ENCODE results near the gene SASH1.
A peak's percentile ranks its signal among the peaks of the same experiment; 100 is the strongest.

Gene SASH1

GRCh38 chr6:148466158-148466557 is 123.5 kb downstream of the SASH1 start:
- H2AFZ ChIP-seq (ENCODE audit: low read length) = no peak overlapping the region
- H3K9me3 ChIP-seq (replicated peaks; ENCODE audit: insufficient read depth, low read length) = no peaks in the 10 kb centered on the region
- H3K9me2 ChIP-seq (replicated peaks; ENCODE audit: insufficient read depth, low read length) = no peaks in the 10 kb centered on the region
- TF ChIP-seq EZH2 (optimal IDR thresholded peaks at IDR 0.05; ENCODE audit: low read depth, low read length) = no peak
- no peak for TF ChIP-seq CTCF (IDR thresholded peaks at IDR 0.05; ENCODE audit: low read length)
- TF ChIP-seq EZH2phosphoT487 (IDR thresholded peaks at IDR 0.05; ENCODE audit: low read length) = no peak
- no peak overlapping the region for H3K9ac ChIP-seq (ENCODE audit: low read length)
- DNase-seq = no peak
- no peaks in the 10 kb centered on the region for H3K27me3 ChIP-seq (replicated peaks; ENCODE audit: insufficient read depth, low read length)
- H3K4me2 ChIP-seq (ENCODE audit: low read depth, low read length) = no peak overlapping the region
- H3K4me3 ChIP-seq (ENCODE audit: low read length) = no peak overlapping the region
- no peaks in the 10 kb centered on the region for H3K4me1 ChIP-seq (ENCODE audit: low read length)
- H4K20me1 ChIP-seq (ENCODE audit: insufficient read depth, low read length) = no peaks in the 10 kb centered on the region
- no peaks in the 10 kb centered on the region for H3K36me3 ChIP-seq (replicated peaks; ENCODE audit: insufficient read depth, low read length)
- H3F3A ChIP-seq (ENCODE audit: insufficient read depth, low read length) = no peaks in the 10 kb centered on the region
- H3K79me2 ChIP-seq (ENCODE audit: low read length) = no peaks in the 10 kb centered on the region
- no peak overlapping the region for H3K27ac ChIP-seq (ENCODE audit: low read length)

- Histone ChIP-seq H4K20me1 (ENCODE audit: insufficient read depth, low read length) (no peaks in the 10 kb centered on the region), H3K27me3 (replicated peaks; ENCODE audit: insufficient read depth, low read length) (no peaks in the 10 kb centered on the region), H3K9me2 (replicated peaks; ENCODE audit: insufficient read depth, low read length) (no peaks in the 10 kb centered on the region), H3K36me3 (replicated peaks; ENCODE audit: insufficient read depth, low read length) (no peaks in the 10 kb centered on the region), H3K79me2 (ENCODE audit: low read length) (no peaks in the 10 kb centered on the region), H3K4me2 (ENCODE audit: low read depth, low read length) (no peak overlapping the region), H3K27ac (ENCODE audit: low read length) (no peak overlapping the region), H3F3A (ENCODE audit: insufficient read depth, low read length) (no peaks in the 10 kb centered on the region), H3K9me3 (replicated peaks; ENCODE audit: insufficient read depth, low read length) (no peaks in the 10 kb centered on the region), H3K4me3 (ENCODE audit: low read length) (no peak overlapping the region), H3K4me1 (ENCODE audit: low read length) (no peaks in the 10 kb centered on the region), H3K9ac (ENCODE audit: low read length) (no peak overlapping the region), H2AFZ (ENCODE audit: low read length) (no peak overlapping the region)
- TF ChIP-seq EZH2phosphoT487 (IDR thresholded peaks at IDR 0.05; ENCODE audit: low read length) (no peak), CTCF (IDR thresholded peaks at IDR 0.05; ENCODE audit: low read length) (no peak), EZH2 (optimal IDR thresholded peaks at IDR 0.05; ENCODE audit: low read depth, low read length) (no peak)
- no peak for DNase-seq
These were observed 125.3 kb downstream of the SASH1 start for GRCh38 chr6:148467926-148468325.

- H4K20me1 ChIP-seq (ENCODE audit: insufficient read depth, low read length) = no peaks in the 10 kb centered on the region
- H3K27ac ChIP-seq (ENCODE audit: low read length) = no peak overlapping the region
- H3K9ac ChIP-seq (ENCODE audit: low read length) = no peak overlapping the region
- no peaks in the 10 kb centered on the region for H3K9me2 ChIP-seq (replicated peaks; ENCODE audit: insufficient read depth, low read length)
- H3K4me2 ChIP-seq (ENCODE audit: low read depth, low read length) = no peak overlapping the region
- H2AFZ ChIP-seq (ENCODE audit: low read length) = no peak overlapping the region
- no peaks in the 10 kb centered on the region for H3F3A ChIP-seq (ENCODE audit: insufficient read depth, low read length)
- TF ChIP-seq EZH2 (optimal IDR thresholded peaks at IDR 0.05; ENCODE audit: low read depth, low read length) = no peak
- H3K4me3 ChIP-seq (ENCODE audit: low read length) = no peak overlapping the region
- H3K27me3 ChIP-seq (replicated peaks; ENCODE audit: insufficient read depth, low read length) = no peaks in the 10 kb centered on the region
- no peaks in the 10 kb centered on the region for H3K4me1 ChIP-seq (ENCODE audit: low read length)
- no peak for DNase-seq
- no peaks in the 10 kb centered on the region for H3K9me3 ChIP-seq (replicated peaks; ENCODE audit: insufficient read depth, low read length)
- H3K36me3 ChIP-seq (replicated peaks; ENCODE audit: insufficient read depth, low read length) = no peaks in the 10 kb centered on the region
- no peaks in the 10 kb centered on the region for H3K79me2 ChIP-seq (ENCODE audit: low read length)
These were observed 127.5 kb downstream of the SASH1 start for GRCh38 chr6:148470156-148470555.

GRCh38 chr6:148470606-148471465 is 128.2 kb downstream of the SASH1 start:
- no peaks in the 10 kb centered on the region for H4K20me1 ChIP-seq (ENCODE audit: insufficient read depth, low read length)
- no peak overlapping the region for H3K9ac ChIP-seq (ENCODE audit: low read length)
- no peaks in the 10 kb centered on the region for H3K36me3 ChIP-seq (replicated peaks; ENCODE audit: insufficient read depth, low read length)
- no peak overlapping the region for H3K27ac ChIP-seq (ENCODE audit: low read length)
- no peaks in the 10 kb centered on the region for H3K4me1 ChIP-seq (ENCODE audit: low read length)
- H3K9me2 ChIP-seq (replicated peaks; ENCODE audit: insufficient read depth, low read length) = no peaks in the 10 kb centered on the region
- H3K4me3 ChIP-seq (ENCODE audit: low read length) = no peak overlapping the region
- no peak overlapping the region for H2AFZ ChIP-seq (ENCODE audit: low read length)
- TF ChIP-seq CTCF (IDR thresholded peaks at IDR 0.05; ENCODE audit: low read length) (no peak), EZH2 (optimal IDR thresholded peaks at IDR 0.05; ENCODE audit: low read depth, low read length) (no peak), EZH2phosphoT487 (IDR thresholded peaks at IDR 0.05; ENCODE audit: low read length) (no peak)
- no peaks in the 10 kb centered on the region for H3K9me3 ChIP-seq (replicated peaks; ENCODE audit: insufficient read depth, low read length)
- no peak overlapping the region for H3K4me2 ChIP-seq (ENCODE audit: low read depth, low read length)
- peak; percentile 7 for DNase-seq
- H3K79me2 ChIP-seq (ENCODE audit: low read length) = no peaks in the 10 kb centered on the region
- no peaks in the 10 kb centered on the region for H3F3A ChIP-seq (ENCODE audit: insufficient read depth, low read length)
- no peaks in the 10 kb centered on the region for H3K27me3 ChIP-seq (replicated peaks; ENCODE audit: insufficient read depth, low read length)
